Adipocyte (in vitro differentiated cells): ENCODE measurements around the gene DOK6.
"Not testable (repeated sequence)": the region's sequence is repeated elsewhere in the genome, so short reads cannot be mapped to it uniquely, and the experiment has no call there.

ENCODE experiments used
- DNase-seq: peaks from one replicate; pipeline ENCODE4 v3.0.0-alpha.2; 2015; ENCODE audit warnings: low read depth
- H3K27me3 ChIP-seq: replicated peaks from 2 replicates; pipeline ENCODE4 v1.7.0; 2013; ENCODE audit warnings: mild to moderate bottlenecking, low read length, moderate library complexity; ENCODE audit not compliant: control insufficient read depth, insufficient read depth
- H3K36me3 ChIP-seq: 2 replicates; pipeline ENCODE4 v1.7.0; 2013; ENCODE audit warnings: low read length, mild to moderate bottlenecking, moderate library complexity; ENCODE audit not compliant: control insufficient read depth, insufficient read depth, severe bottlenecking
- H3K4me1 ChIP-seq: 2 replicates; pipeline ENCODE4 v1.7.0; 2013; ENCODE audit warnings: mild to moderate bottlenecking, low read length, moderate library complexity; ENCODE audit not compliant: control insufficient read depth, insufficient read depth
- H3K4me3 ChIP-seq: 2 replicates; pipeline ENCODE4 v1.7.0; 2013; ENCODE audit warnings: mild to moderate bottlenecking, low read length, moderate library complexity
- H3K9ac ChIP-seq: 2 replicates; pipeline ENCODE4 v1.7.0; 2013; ENCODE audit warnings: mild to moderate bottlenecking, low read length, moderate library complexity
- H3K9me3 ChIP-seq: 2 replicates; pipeline ENCODE4 v1.7.0; 2013; ENCODE audit warnings: mild to moderate bottlenecking, low read length, moderate library complexity; ENCODE audit not compliant: control insufficient read depth

DOK6 gene

DNA sequence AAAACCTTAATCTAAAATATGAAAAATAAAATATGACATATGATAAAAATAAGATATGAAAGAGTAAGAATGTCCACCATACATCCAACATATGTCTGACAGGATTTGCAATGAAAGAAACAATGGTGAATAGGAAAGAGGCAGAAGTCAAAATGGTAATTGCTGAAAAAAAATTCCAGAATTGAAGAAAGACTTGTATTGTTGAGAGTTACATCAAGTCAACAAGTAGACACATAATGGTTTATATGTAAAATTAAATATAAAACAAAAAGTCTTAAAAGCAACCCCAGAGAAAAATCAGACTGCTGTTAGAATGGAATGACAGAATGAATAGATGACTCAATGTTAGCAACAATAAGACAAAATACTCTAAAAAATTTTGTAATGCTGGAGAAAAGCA lies 255.1 kb downstream of the DOK6 start:
- no peaks in the 10 kb centered on the region for H3K36me3 ChIP-seq
- no peak overlapping the region for H3K9ac ChIP-seq
- no peak overlapping the region for H3K4me3 ChIP-seq
- peaks cover 5% of the 10 kb centered on the region for H3K4me1 ChIP-seq
- no peak for DNase-seq
- no peaks in the 10 kb centered on the region for H3K9me3 ChIP-seq
- H3K27me3 ChIP-seq: no peaks in the 10 kb centered on the region

DNA sequence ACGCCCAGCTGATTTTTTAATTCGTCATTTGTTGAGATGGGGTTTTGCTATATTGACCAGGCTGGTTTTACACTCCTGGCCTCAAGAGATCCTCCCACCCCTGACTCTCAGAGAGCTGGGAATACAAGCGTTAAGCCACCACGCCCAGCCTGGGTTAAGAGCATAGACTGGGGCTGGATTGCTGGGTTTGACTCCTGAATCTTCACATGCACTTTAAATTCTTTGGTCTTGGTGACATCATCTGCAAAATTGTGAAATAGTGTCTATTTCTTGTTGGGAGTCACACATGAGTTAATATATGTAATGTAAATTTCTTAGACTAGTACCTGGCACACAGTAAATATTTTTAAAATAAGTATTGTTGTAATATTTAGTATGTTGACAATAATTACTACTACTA lies 257.4 kb downstream of the DOK6 start:
- H3K27me3 ChIP-seq: no peaks in the 10 kb centered on the region
- H3K4me1 ChIP-seq: peaks cover 5% of the 10 kb centered on the region

DNA sequence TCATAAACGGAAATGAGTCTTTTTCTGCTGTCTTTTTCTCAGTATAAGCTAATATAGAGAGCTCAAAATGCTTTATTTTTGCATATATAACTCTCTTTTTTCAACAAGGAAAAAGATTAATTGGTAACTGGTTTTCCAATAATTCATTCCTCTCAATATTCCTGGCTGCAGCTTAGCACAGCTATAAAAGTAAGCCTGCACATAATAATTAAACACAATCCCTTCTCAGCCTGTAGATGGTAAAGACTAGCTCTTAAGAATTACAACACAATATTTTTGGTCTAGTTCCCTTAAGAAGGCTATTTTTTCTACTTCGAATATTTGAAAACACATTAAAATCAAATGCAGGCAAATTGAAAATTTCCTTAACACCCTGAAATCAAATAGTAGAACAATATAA lies 258.0 kb downstream of the DOK6 start:
- Histone ChIP-seq H3K9ac (no peak overlapping the region), H3K36me3 (no peaks in the 10 kb centered on the region)

More for the DNA sequence above, 257.4 kb downstream of the DOK6 start:
- Histone ChIP-seq H3K9ac (no peak overlapping the region), H3K9me3 (no peaks in the 10 kb centered on the region), H3K4me3 (no peak overlapping the region), H3K36me3 (no peaks in the 10 kb centered on the region)
- DNase-seq: peak; percentile 66

GRCh38 chr18:69659142-69659651 lies 258.5 kb downstream of the DOK6 start:
- Histone ChIP-seq H3K9me3 (no peaks in the 10 kb centered on the region), H3K4me3 (no peak overlapping the region), H3K36me3 (no peaks in the 10 kb centered on the region), H3K27me3 (no peaks in the 10 kb centered on the region), H3K4me1 (peaks cover 5% of the 10 kb centered on the region), H3K9ac (no peak overlapping the region)
- no peak for DNase-seq

More for the DNA sequence above, 258.0 kb downstream of the DOK6 start:
- peaks cover 5% of the 10 kb centered on the region for H3K4me1 ChIP-seq
- no peak for DNase-seq
- no peaks in the 10 kb centered on the region for H3K9me3 ChIP-seq
- no peaks in the 10 kb centered on the region for H3K27me3 ChIP-seq
- no peak overlapping the region for H3K4me3 ChIP-seq

DNA sequence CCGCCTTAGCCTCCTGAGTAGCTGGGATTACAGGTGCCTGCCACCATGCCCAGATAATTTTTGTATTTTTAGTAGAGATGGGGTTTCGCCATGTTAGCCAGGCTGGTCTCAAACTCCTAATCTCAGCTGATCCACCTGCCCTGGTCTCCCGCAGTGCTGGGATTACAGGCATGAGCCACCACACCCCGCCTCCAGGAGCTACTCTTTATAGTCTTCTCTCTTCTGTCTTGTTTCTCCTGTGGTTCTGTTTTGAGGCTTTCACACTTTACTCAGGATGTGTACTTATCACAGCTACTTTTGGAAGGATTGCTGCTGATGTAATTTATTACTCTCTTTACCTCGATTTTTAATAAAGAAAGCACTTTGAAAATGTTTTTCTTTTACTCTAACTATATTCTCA lies 261.4 kb downstream of the DOK6 start:
- not testable (repeated sequence) for DNase-seq, H3K4me3 ChIP-seq, H3K4me1 ChIP-seq, H3K9ac ChIP-seq, H3K36me3 ChIP-seq, H3K27me3 ChIP-seq, H3K9me3 ChIP-seq

DNA sequence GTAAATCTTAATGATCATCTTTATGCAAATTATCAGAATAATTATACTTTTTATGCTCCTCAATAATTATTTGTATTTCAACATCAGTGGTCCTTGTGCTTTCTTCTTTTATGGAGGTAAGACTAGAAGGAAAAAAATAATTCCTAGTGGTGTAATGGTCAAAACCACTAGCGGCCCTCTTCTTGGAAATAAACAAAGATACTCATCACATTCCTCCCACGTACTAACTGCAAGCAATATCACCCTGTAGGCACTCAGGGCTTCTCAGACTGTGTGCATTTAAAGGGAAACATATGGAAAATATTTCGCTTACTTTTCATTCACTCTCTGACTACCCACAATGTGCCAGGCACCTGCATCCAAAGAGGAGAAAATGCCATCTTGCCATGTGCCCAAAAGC lies 263.7 kb downstream of the DOK6 start:
- peak; percentile 31 for DNase-seq
- peaks cover under 1% of the 10 kb centered on the region for H3K4me1 ChIP-seq
- no peak overlapping the region for H3K9ac ChIP-seq
- H3K9me3 ChIP-seq: no peaks in the 10 kb centered on the region
- H3K4me3 ChIP-seq: no peak overlapping the region
- H3K27me3 ChIP-seq: no peaks in the 10 kb centered on the region
- no peaks in the 10 kb centered on the region for H3K36me3 ChIP-seq

DNA sequence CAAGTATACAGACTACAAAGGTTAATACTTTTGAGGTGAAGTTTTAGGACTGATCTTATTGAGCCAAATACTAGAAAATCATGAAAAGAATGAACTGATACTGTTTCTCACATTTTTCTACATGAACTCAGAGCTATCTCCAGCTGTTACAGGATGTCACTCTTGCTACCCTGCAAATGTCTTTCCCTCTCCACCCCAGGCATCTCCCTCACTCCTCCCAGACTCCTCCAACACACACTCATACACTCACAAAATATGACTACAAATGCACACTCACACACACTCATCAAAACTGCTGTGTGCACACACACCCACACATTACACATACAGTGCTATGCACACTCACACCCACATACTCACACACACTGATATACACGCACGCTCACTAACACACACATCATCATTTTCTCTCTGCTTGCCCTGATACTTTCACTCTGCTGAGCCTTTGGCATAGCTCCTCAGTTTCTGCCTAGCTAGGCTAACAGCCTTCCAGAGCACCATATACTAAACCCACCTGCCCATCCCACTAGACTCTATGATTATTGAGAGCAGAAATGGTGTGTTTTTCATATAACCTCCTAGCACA lies 273.7 kb downstream of the DOK6 start:
- no peak for DNase-seq
- no peaks in the 10 kb centered on the region for H3K27me3 ChIP-seq
- H3K4me1 ChIP-seq: no peaks in the 10 kb centered on the region
- H3K4me3 ChIP-seq: no peak overlapping the region
- no peaks in the 10 kb centered on the region for H3K36me3 ChIP-seq
- H3K9me3 ChIP-seq: no peaks in the 10 kb centered on the region
- no peak overlapping the region for H3K9ac ChIP-seq

DNA sequence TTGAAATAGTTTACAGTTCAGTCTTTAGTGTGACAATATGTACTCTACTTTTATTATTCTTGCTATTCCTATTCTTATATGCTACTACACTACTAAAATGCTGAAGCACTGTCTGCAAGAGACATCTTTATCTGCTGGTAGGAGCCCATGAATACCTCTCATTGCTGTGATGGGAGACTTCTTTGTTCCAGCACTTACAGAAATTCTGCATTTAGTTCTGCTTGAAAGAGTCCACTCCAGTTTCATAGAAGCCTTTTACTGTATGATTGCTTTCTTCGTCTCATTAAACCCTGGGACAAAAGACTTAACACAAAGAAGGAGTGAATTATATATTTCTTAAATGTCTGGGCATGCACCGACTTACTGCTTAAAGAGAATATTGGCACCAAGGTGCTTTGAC lies 274.3 kb downstream of the DOK6 start:
- Histone ChIP-seq H3K4me1 (no peaks in the 10 kb centered on the region), H3K9me3 (no peaks in the 10 kb centered on the region), H3K4me3 (no peak overlapping the region), H3K9ac (no peak overlapping the region), H3K27me3 (no peaks in the 10 kb centered on the region), H3K36me3 (no peaks in the 10 kb centered on the region)
- no peak for DNase-seq

DNA sequence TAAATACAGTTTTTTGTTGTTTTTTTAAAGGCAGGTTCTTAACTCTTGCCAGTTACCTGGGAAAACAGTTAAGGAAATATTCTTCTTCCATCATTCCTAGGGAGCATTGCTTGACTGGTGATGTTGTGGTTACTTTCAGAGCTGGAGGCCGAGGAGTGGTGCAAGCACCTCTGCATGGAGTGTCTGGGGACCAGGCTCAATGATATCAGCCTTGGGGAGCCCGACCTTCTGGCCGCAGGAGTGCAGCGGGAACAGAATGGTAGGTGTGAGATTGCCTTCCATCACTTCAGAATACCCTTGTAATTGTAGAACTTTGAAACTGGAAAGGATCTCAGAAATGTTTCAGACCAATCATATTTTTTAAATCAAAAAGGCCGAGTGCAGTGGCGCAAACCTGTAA lies 276.9 kb downstream of the DOK6 start:
- Histone ChIP-seq H3K36me3 (no peaks in the 10 kb centered on the region), H3K27me3 (no peaks in the 10 kb centered on the region), H3K9me3 (no peaks in the 10 kb centered on the region), H3K4me1 (no peaks in the 10 kb centered on the region), H3K4me3 (no peak overlapping the region), H3K9ac (no peak overlapping the region)
- DNase-seq: no peak

DNA sequence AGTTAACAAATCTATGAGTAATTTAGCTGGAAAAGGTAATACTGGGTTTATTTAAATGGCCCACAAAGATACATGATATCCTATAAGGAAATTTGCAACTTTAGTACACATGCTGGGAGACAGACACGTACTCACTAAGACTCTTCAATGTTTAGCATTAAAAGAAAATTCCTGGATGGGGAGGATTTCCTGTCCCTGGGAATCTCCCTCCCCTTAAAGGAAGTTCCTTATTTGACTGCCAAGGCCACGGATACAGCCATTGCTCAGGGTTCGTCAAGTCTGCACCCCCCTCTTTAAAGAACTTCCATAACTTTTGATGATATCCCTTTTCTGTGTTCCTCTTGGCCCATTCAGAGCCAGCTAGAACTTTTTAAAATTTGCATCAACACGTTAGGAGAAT lies 279.4 kb downstream of the DOK6 start:
- no peaks in the 10 kb centered on the region for H3K4me1 ChIP-seq
- no peaks in the 10 kb centered on the region for H3K27me3 ChIP-seq
- H3K4me3 ChIP-seq: no peak overlapping the region
- no peaks in the 10 kb centered on the region for H3K9me3 ChIP-seq
- H3K36me3 ChIP-seq: no peaks in the 10 kb centered on the region
- H3K9ac ChIP-seq: no peak overlapping the region
- DNase-seq: no peak

DNA sequence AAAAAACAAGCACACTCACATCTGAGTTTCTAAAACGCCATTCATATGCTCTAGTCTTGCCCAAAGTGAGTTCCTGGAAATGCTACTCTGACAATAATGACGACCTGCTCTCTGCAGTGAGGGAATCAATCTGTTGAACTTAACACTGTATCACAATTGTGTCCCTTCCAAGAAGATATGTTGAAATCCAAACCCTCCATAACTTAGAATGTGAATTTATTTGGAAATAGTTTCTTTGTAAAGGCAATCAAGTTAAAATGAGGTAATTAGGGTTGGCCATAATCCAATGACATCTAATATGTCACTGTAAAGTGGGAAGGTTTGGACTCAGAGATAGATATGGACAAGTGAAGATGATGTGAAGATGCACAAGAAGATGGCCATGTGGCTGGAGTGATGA lies 282.5 kb downstream of the DOK6 start:
- H3K9ac ChIP-seq: no peak overlapping the region
- H3K9me3 ChIP-seq: no peaks in the 10 kb centered on the region
- peaks cover 1% of the 10 kb centered on the region for H3K4me1 ChIP-seq
- H3K4me3 ChIP-seq: no peak overlapping the region
- H3K27me3 ChIP-seq: no peaks in the 10 kb centered on the region
- no peak for DNase-seq
- no peaks in the 10 kb centered on the region for H3K36me3 ChIP-seq

- Histone ChIP-seq H3K9ac (no peak overlapping the region), H3K36me3 (no peaks in the 10 kb centered on the region), H3K9me3 (no peaks in the 10 kb centered on the region), H3K4me3 (no peak overlapping the region), H3K4me1 (peaks cover 17% of the 10 kb centered on the region), H3K27me3 (no peaks in the 10 kb centered on the region)
- DNase-seq: no peak
Measured at GRCh38 chr18:69684789-69685188, 284.1 kb downstream of the DOK6 start.
